Stimulated activated CD4-positive, alpha-beta T cell treated with anti-CD3 and anti-CD28 coated beads, Interleukin-4, amount 100 ng/mL, for 48 hours (primary cell): Measurements from ENCODE around the gene SHC1.

Source experiments
- DNase-seq, 2 donors: peaks; one replicate each; pipeline ENCODE4 v3.0.0-alpha.2; 2020; ENCODE audit warnings: low read depth in 2 of 2

The SHC1 gene

GRCh38 chr1:154937988-154938386 lies 32.6 kb downstream of the SHC1 start:
- no peak for DNase-seq

GRCh38 chr1:154937085-154937987 lies 33.2 kb downstream of the SHC1 start:
- DNase-seq = peak; percentile 81 to 85

GRCh38 chr1:154936555-154937084 lies 33.9 kb downstream of the SHC1 start, which contains the start of gene PMVK:
Gene PMVK, minus strand, starts transcription at chr1:154936719. Its CDS starts 34 bp downstream, at chr1:154936685.
- peak; percentile 91 to 93 for DNase-seq

- DNase-seq = no peak
These were observed 34.6 kb downstream of the SHC1 start for GRCh38 chr1:154935749-154936554.

GRCh38 chr1:154934358-154934948 lies 36.1 kb downstream of the SHC1 start:
- no peak for DNase-seq

- DNase-seq = no peak
These were observed 38.5 kb downstream of the SHC1 start for GRCh38 chr1:154931940-154932487.

- no peak for DNase-seq
These were observed 44.3 kb downstream of the SHC1 start for GRCh38 chr1:154926201-154926600.

GRCh38 chr1:154925335-154926170 lies 45.0 kb downstream of the SHC1 start:
- no peak for DNase-seq

GRCh38 chr1:154923695-154924094 lies 46.9 kb downstream of the SHC1 start:
- no peak for DNase-seq

- DNase-seq = no peak
These were observed 57.3 kb downstream of the SHC1 start for GRCh38 chr1:154913273-154913672.

- no peak for DNase-seq
These were observed 57.8 kb downstream of the SHC1 start for GRCh38 chr1:154912755-154913154.
